Transverse colon (tissue), 3 donors: ENCODE results near the gene SLC10A6.

Source experiments
- POLR2A ChIP-seq: fragments of 450-650 bp; IDR thresholded peaks from one replicate; pipeline ENCODE4 v1.6.1; 2016; ENCODE audit warnings: antibody characterized with exemption, mild to moderate bottlenecking, moderate library complexity
- TF ChIP-seq, protein P1 (sequence below), 5 experiments: fragments of 200-600 bp in 3 of 5; fragments of 450-650 bp in 2 of 5; sonication (generic) in 3 of 5; IDR thresholded peaks; 1 replicate in 2 of 5; 2 replicates in 3 of 5; pipeline ENCODE4 v1.5.1; 2016 to 2017; ENCODE audit warnings: antibody characterized with exemption in 5 of 5, inconsistent platforms in 3 of 5, mild to moderate bottlenecking in 2 of 5, moderate library complexity in 1 of 5

DNA sequence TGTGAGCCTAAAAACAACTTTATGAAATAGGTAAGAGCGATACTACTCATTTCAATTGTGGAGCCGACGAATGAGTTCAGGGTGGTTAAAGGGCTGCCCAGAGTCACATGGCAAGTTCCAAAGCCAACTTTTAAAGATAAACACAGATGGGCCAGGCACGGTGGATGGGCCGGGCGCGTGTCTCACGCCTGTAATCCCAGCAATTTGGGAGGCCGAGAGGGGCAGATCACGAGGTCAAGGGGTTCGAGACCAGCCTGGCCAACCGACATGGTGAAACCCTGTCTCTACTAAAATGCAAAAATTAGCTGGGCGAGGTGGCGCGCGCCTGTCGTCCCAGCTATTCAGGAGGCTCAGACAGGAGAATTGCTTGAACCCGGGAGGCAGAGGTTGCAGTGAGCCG is 44.0 kb upstream of the SLC10A6 start:
- TF ChIP-seq, protein P1, sequence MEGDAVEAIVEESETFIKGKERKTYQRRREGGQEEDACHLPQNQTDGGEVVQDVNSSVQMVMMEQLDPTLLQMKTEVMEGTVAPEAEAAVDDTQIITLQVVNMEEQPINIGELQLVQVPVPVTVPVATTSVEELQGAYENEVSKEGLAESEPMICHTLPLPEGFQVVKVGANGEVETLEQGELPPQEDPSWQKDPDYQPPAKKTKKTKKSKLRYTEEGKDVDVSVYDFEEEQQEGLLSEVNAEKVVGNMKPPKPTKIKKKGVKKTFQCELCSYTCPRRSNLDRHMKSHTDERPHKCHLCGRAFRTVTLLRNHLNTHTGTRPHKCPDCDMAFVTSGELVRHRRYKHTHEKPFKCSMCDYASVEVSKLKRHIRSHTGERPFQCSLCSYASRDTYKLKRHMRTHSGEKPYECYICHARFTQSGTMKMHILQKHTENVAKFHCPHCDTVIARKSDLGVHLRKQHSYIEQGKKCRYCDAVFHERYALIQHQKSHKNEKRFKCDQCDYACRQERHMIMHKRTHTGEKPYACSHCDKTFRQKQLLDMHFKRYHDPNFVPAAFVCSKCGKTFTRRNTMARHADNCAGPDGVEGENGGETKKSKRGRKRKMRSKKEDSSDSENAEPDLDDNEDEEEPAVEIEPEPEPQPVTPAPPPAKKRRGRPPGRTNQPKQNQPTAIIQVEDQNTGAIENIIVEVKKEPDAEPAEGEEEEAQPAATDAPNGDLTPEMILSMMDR (IDR thresholded peaks at IDR 0.05) = no peak
- no peak for TF ChIP-seq POLR2A
